HCT116 (cell line): ENCODE data around the gene TAT. TPM values are rescaled to one million over a fixed set of nuclear protein-coding genes. Genes with fewer than 3 reads are reported as not detected.

Source experiments
- ATAC-seq: fragments of 200-7000 bp; cut with Tn5 transposase; 2 replicates; pipeline ENCODE4 v1.9.1; 2020; ENCODE audit warnings: mild to moderate bottlenecking, moderate library complexity
- BruUV-seq: library from RNA; stranded (reverse); fragments of 400-500 nt; replicated peaks from 2 replicates; lab custom pipeline; 2021; lab: Mats Ljungman, UMichigan
- CTCF ChIA-PET: fragments of 300-600 bp; sonication (Branson Sonifier 250); formaldehyde crosslinking; loops from one replicate; lab custom pipeline; 2021; ENCODE audit warnings: antibody characterized with exemption; lab: Charles Lee
- POLR2A ChIA-PET: fragments of 300-600, 350-600 bp; sonication (Branson Sonifier 250); formaldehyde crosslinking; loops from one replicate; lab custom pipeline; 2021; ENCODE audit warnings: antibody characterized with exemption; lab: Charles Lee
- RAD21 ChIA-PET, 2 experiments: fragments of 300-600 bp; sonication (Branson Sonifier 250); formaldehyde crosslinking; loops; one replicate each; lab custom pipeline; 2023; ENCODE audit warnings: low total read pairs in 2 of 2; ENCODE audit not compliant: uncharacterized antibody in 2 of 2, unreplicated experiment in 2 of 2, low non-redundant PET in 1 of 2; lab: Charles Lee
- DNase-seq: peaks from one replicate; pipeline ENCODE4 v3.0.0-alpha.2; 2010; ENCODE audit warnings: low read depth, low spot score
- H2AFZ ChIP-seq: fragments of 200-600 bp; shearing (Covaris generic), sonication (generic); 2 replicates; pipeline ENCODE4 v1.6.1; 2017; ENCODE audit warnings: low read depth, mixed run types, mixed read lengths, antibody characterized with exemption, low read length; ENCODE audit not compliant: poor library complexity, severe bottlenecking
- H3K27ac ChIP-seq: 2 replicates; pipeline ENCODE4 v1.5.1; 2012; ENCODE audit warnings: low read depth, low read length
- H3K27me3 ChIP-seq: fragments of 200-600 bp; sonication (generic); 2 replicates; pipeline ENCODE4 v1.6.1; 2016; ENCODE audit warnings: mixed run types, low read length, mixed read lengths; ENCODE audit not compliant: insufficient read depth
- H3K36me3 ChIP-seq, 2 experiments: fragments of 200-500 bp in 1 of 2; fragments of 200-600 bp in 1 of 2; sonication (Bioruptor generic) in 1 of 2; sonication (generic) in 1 of 2; 2 replicates each; pipeline versions ENCODE4 v1.5.1 to v1.6.1; 2014 to 2016; ENCODE audit warnings: low read length in 2 of 2, inconsistent platforms in 1 of 2, mixed read lengths in 1 of 2, mixed run types in 1 of 2; ENCODE audit not compliant: insufficient read depth in 2 of 2, control insufficient read depth in 1 of 2
- H3K4me1 ChIP-seq, 2 experiments: fragments of 200-600 bp in 1 of 2; sonication (generic) in 1 of 2; 2 replicates each; pipeline versions ENCODE4 v1.5.1 to v1.6.1; 2012 to 2017; ENCODE audit warnings: low read length in 2 of 2, inconsistent platforms in 1 of 2, mild to moderate bottlenecking in 1 of 2, mixed read lengths in 1 of 2, mixed run types in 1 of 2, moderate library complexity in 1 of 2; ENCODE audit not compliant: insufficient read depth in 2 of 2, control insufficient read depth in 1 of 2
- H3K4me2 ChIP-seq: fragments of 200-600 bp; sonication (generic); 2 replicates; pipeline ENCODE4 v1.6.1; 2017; ENCODE audit warnings: mixed run types, low read length, mixed read lengths
- H3K4me3 ChIP-seq, 2 experiments: fragments of 200-600 bp in 1 of 2; sonication (generic) in 1 of 2; replicated peaks in 1 of 2; 2 replicates each; pipeline ENCODE4 v1.5.1; 2011 to 2016; ENCODE audit warnings: low read length in 2 of 2, control low read depth in 1 of 2, low read depth in 1 of 2, mild to moderate bottlenecking in 1 of 2, mixed read lengths in 1 of 2, mixed run types in 1 of 2
- H3K79me2 ChIP-seq: fragments of 200-600 bp; sonication (generic); 2 replicates; pipeline ENCODE4 v1.6.1; 2017; ENCODE audit warnings: mild to moderate bottlenecking, mixed run types, low read length, moderate library complexity, mixed read lengths; ENCODE audit not compliant: insufficient read depth
- H3K9ac ChIP-seq: fragments of 200-600 bp; sonication (generic); 2 replicates; pipeline ENCODE4 v1.6.1; 2016; ENCODE audit warnings: low read length, mixed read lengths
- H3K9me2 ChIP-seq: fragments of 200-600 bp; sonication (generic), shearing (Covaris generic); 2 replicates; pipeline ENCODE4 v1.6.1; 2017; ENCODE audit warnings: mixed run types, mild to moderate bottlenecking, moderate library complexity; ENCODE audit not compliant: insufficient read depth
- H3K9me3 ChIP-seq, 2 experiments: fragments of 200-500 bp in 1 of 2; fragments of 200-600 bp in 1 of 2; sonication (Bioruptor generic) in 1 of 2; sonication (generic) in 1 of 2; 2 replicates each; pipeline ENCODE4 v1.6.1; 2014 to 2017; ENCODE audit warnings: low read length in 2 of 2, mixed read lengths in 2 of 2, inconsistent platforms in 1 of 2, low read depth in 1 of 2, mild to moderate bottlenecking in 1 of 2, mixed run types in 1 of 2, moderate library complexity in 1 of 2; ENCODE audit not compliant: control insufficient read depth in 1 of 2, insufficient read depth in 1 of 2
- H4K20me1 ChIP-seq: fragments of 200-600 bp; sonication (generic), shearing (Covaris generic); 2 replicates; pipeline ENCODE4 v1.6.1; 2017; ENCODE audit warnings: mixed run types, mild to moderate bottlenecking, moderate library complexity; ENCODE audit not compliant: insufficient read depth
- CTCF ChIP-seq, 3 experiments: fragments of 200-600 bp in 1 of 3; sonication (generic) in 1 of 3; IDR thresholded peaks in 2 of 3; conservative IDR thresholded peaks in 1 of 3; 2 replicates each; pipeline ENCODE4 v1.5.1; 2012 to 2017; ENCODE audit warnings: low read depth in 2 of 3, low read length in 2 of 3, antibody characterized with exemption in 1 of 3, borderline replicate concordance in 1 of 3, control low read depth in 1 of 3, mild to moderate bottlenecking in 1 of 3, mixed read lengths in 1 of 3, mixed run types in 1 of 3, moderate library complexity in 1 of 3; ENCODE audit not compliant: insufficient read depth in 1 of 3
- MAX ChIP-seq: IDR thresholded peaks from 2 replicates; pipeline ENCODE4 v1.6.1; 2012
- REST ChIP-seq: IDR thresholded peaks from 2 replicates; pipeline ENCODE4 v1.6.1; 2012; ENCODE audit warnings: low read depth
- intact Hi-C: fragments of 100-400 bp; cut with micrococcal nuclease; formaldehyde crosslinking; loops from 2 replicates; pipeline ENCODE4 v1.10.0; 2022
- total RNA-seq: library from RNA; stranded (reverse); gene quantifications from one replicate; pipeline ENCODE4 v1.2.1, GENCODE V29; 2021; ENCODE audit not compliant: unreplicated experiment
- TF ChIP-seq, protein P1 (sequence below): IDR thresholded peaks from 2 replicates; pipeline ENCODE4 v1.6.1; 2011; ENCODE audit warnings: mild to moderate bottlenecking, low read length, moderate library complexity; ENCODE audit not compliant: insufficient replicate concordance; ENCODE audit errors: extremely low read depth

TAT gene
- total RNA-seq, 1 experiment from 2014 or later: 0.91 TPM

- Histone ChIP-seq H3K79me2 (no peaks in the 10 kb centered on the region), H3K9me2 (no peaks in the 10 kb centered on the region), H4K20me1 (no peaks in the 10 kb centered on the region), H3K9ac (no peak overlapping the region), H3K4me1 (peaks cover 14 to 18% of the 10 kb centered on the region in 2 experiments), H3K4me3 (no peak overlapping the region), H3K9me3 (no peaks in the 10 kb centered on the region), H3K27me3 (no peaks in the 10 kb centered on the region), H3K36me3 (no peaks in the 10 kb centered on the region), H3K4me2 (no peak overlapping the region), H2AFZ (no peak overlapping the region), H3K27ac (no peak overlapping the region)
- no peak for ATAC-seq
- DNase-seq: no peak
- RAD21 ChIA-PET: no interaction called here
- no peak for TF ChIP-seq MAX
- no peak for TF ChIP-seq REST
- TF ChIP-seq CTCF (IDR thresholded peaks at IDR 0.05 in 2 of 3, conservative IDR thresholded peaks at IDR 0.05 in 1 of 3; ENCODE audit: borderline replicate concordance in 1 of 3, insufficient read depth in 1 of 3, low read depth in 2 of 3, low read length in 2 of 3): no peak
- TF ChIP-seq, protein P1, sequence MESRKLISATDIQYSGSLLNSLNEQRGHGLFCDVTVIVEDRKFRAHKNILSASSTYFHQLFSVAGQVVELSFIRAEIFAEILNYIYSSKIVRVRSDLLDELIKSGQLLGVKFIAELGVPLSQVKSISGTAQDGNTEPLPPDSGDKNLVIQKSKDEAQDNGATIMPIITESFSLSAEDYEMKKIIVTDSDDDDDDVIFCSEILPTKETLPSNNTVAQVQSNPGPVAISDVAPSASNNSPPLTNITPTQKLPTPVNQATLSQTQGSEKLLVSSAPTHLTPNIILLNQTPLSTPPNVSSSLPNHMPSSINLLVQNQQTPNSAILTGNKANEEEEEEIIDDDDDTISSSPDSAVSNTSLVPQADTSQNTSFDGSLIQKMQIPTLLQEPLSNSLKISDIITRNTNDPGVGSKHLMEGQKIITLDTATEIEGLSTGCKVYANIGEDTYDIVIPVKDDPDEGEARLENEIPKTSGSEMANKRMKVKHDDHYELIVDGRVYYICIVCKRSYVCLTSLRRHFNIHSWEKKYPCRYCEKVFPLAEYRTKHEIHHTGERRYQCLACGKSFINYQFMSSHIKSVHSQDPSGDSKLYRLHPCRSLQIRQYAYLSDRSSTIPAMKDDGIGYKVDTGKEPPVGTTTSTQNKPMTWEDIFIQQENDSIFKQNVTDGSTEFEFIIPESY: no peak
- intact Hi-C loops: loop anchor here (10.0 kb wide), 1 partner anchor 526 kb away; the partner anchor contains the start of genes DHX38 and TXNL4B
- CTCF ChIA-PET: interaction anchor here (0.8 kb wide), 1 partner anchor 42 kb away, joined by 4 read pairs; no protein-coding TSS in a partner anchor
- POLR2A ChIA-PET: no interaction called here
- BruUV-seq: no TSS peak
Observed at GRCh38 chr16:71568551-71568950, 8.3 kb downstream of the TAT start.
